Trophoblast cell (in vitro differentiated cells and primary cell): ENCODE measurements around the gene FNDC1.

Experiments
- DNase-seq, 2 donors: peaks; one replicate each; pipeline ENCODE4 v3.0.0-alpha.2; 2016
- H2AFZ ChIP-seq: 2 replicates; pipeline ENCODE4 v1.6.1; 2013; ENCODE audit warnings: low read length, moderate library complexity, mild to moderate bottlenecking; ENCODE audit not compliant: insufficient read depth, poor library complexity
- H2AK5ac ChIP-seq: 2 replicates; pipeline ENCODE4 v1.6.1; 2013; ENCODE audit warnings: mild to moderate bottlenecking, low read length
- H2BK120ac ChIP-seq: 2 replicates; pipeline ENCODE4 v1.6.1; 2013; ENCODE audit warnings: low read length, mild to moderate bottlenecking, moderate library complexity; ENCODE audit not compliant: insufficient read depth, poor library complexity
- H2BK12ac ChIP-seq: 2 replicates; pipeline ENCODE4 v1.6.1; 2013; ENCODE audit warnings: mild to moderate bottlenecking, low read length, moderate library complexity
- H2BK5ac ChIP-seq: 2 replicates; pipeline ENCODE4 v1.6.1; 2013; ENCODE audit warnings: low read length, low read depth, moderate library complexity, mild to moderate bottlenecking; ENCODE audit not compliant: poor library complexity
- H3K14ac ChIP-seq: 2 replicates; pipeline ENCODE4 v1.6.1; 2013; ENCODE audit warnings: mild to moderate bottlenecking, low read length
- H3K18ac ChIP-seq: 2 replicates; pipeline ENCODE4 v1.6.1; 2013; ENCODE audit warnings: mild to moderate bottlenecking, low read length
- H3K23ac ChIP-seq: 2 replicates; pipeline ENCODE4 v1.6.1; 2013; ENCODE audit warnings: low read length
- H3K27ac ChIP-seq: 2 replicates; pipeline ENCODE4 v1.5.1; 2013; ENCODE audit warnings: low read depth, mild to moderate bottlenecking, inconsistent platforms, low read length, moderate library complexity
- H3K27me3 ChIP-seq: 2 replicates; pipeline ENCODE4 v1.6.1; 2013; ENCODE audit warnings: inconsistent platforms, mild to moderate bottlenecking, low read length, moderate library complexity; ENCODE audit not compliant: insufficient read depth
- H3K36me3 ChIP-seq, 2 experiments: 1 replicate in 1 of 2; 2 replicates in 1 of 2; pipeline ENCODE4 v1.6.1; 2013; ENCODE audit warnings: low read length in 2 of 2, mild to moderate bottlenecking in 2 of 2, moderate library complexity in 1 of 2; ENCODE audit not compliant: insufficient read depth in 2 of 2, control insufficient read depth in 1 of 2
- H3K4ac ChIP-seq: 2 replicates; pipeline ENCODE4 v1.6.1; 2013; ENCODE audit warnings: low read depth, mild to moderate bottlenecking, low read length, moderate library complexity
- H3K4me1 ChIP-seq, 2 experiments: 1 replicate in 1 of 2; 2 replicates in 1 of 2; pipeline ENCODE4 v1.6.1; 2013; ENCODE audit warnings: low read length in 2 of 2, mild to moderate bottlenecking in 2 of 2, moderate library complexity in 1 of 2; ENCODE audit not compliant: insufficient read depth in 2 of 2, control insufficient read depth in 1 of 2
- H3K4me2 ChIP-seq: 2 replicates; pipeline ENCODE4 v1.6.1; 2013; ENCODE audit warnings: inconsistent platforms, mild to moderate bottlenecking, low read length, moderate library complexity
- H3K4me3 ChIP-seq: 2 replicates; pipeline ENCODE4 v1.5.1; 2013; ENCODE audit warnings: mild to moderate bottlenecking, low read depth, low read length, inconsistent platforms
- H3K79me1 ChIP-seq: one replicate; pipeline ENCODE4 v1.6.1; 2013; ENCODE audit warnings: low read length
- H3K79me2 ChIP-seq: 2 replicates; pipeline ENCODE4 v1.6.1; 2013; ENCODE audit warnings: low read length, mild to moderate bottlenecking; ENCODE audit not compliant: control insufficient read depth, insufficient read depth, poor library complexity
- H3K9ac ChIP-seq: 2 replicates; pipeline ENCODE4 v1.6.1; 2013; ENCODE audit warnings: mild to moderate bottlenecking, low read length
- H3K9me3 ChIP-seq: 2 replicates; pipeline ENCODE4 v1.6.1; 2013; ENCODE audit warnings: low read depth, mild to moderate bottlenecking, control low read depth, inconsistent platforms, low read length; ENCODE audit not compliant: insufficient read depth
- H4K12ac ChIP-seq: 2 replicates; pipeline ENCODE4 v1.6.1; 2013; ENCODE audit warnings: low read depth, mild to moderate bottlenecking, low read length, moderate library complexity
- H4K8ac ChIP-seq: 2 replicates; pipeline ENCODE4 v1.6.1; 2013; ENCODE audit warnings: low read depth, mild to moderate bottlenecking, low read length, moderate library complexity
- H4K91ac ChIP-seq: one replicate; pipeline ENCODE4 v1.6.1; 2013; ENCODE audit warnings: low read depth, mild to moderate bottlenecking, low read length, moderate library complexity
- WGBS: extraction: QIAGEN DNeasy Blood & Tissue Kit; methylation state at CpG from one replicate; pipeline ENCODE4 v1.1.7; 2013; ENCODE audit warnings: missing lambda C conversion rate; ENCODE audit not compliant: insufficient read length, insufficient coverage; ENCODE audit errors: extremely low coverage; 5-methylcytosine and 5-hydroxymethylcytosine counted together

The FNDC1 gene

DNA sequence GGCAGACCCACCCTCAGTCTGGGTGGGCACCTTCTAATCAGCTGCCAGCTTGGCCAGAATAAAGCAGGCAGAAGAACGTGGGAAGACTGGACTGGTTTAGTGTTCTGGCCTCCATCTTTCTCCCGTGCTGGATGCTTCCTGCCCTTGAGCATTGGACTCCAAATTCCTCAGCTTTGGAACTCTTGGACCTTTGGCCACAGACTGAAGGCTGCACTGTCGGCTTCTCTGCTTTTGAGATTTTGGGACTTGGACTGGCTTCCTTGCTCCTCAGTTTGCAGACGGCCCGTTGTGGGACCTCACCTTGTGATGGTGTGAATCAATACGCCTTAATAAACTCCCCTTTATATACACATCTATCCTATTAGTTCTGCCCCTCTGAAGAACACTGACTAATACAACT lies 20.6 kb upstream of the FNDC1 start:
- DNase-seq = no peak
- H3K18ac ChIP-seq = no peak overlapping the region
- no peaks in the 10 kb centered on the region for H3K79me1 ChIP-seq
- H2AFZ ChIP-seq = no peak overlapping the region
- no peaks in the 10 kb centered on the region for H3K9me3 ChIP-seq
- no peak overlapping the region for H3K9ac ChIP-seq
- no peaks in the 10 kb centered on the region for H3K4me1 ChIP-seq
- H4K91ac ChIP-seq = no peak overlapping the region
- no peaks in the 10 kb centered on the region for H3K36me3 ChIP-seq
- H3K4me3 ChIP-seq = no peak overlapping the region
- H3K4me2 ChIP-seq = no peak overlapping the region
- H2AK5ac ChIP-seq = no peak overlapping the region
- no peak overlapping the region for H4K8ac ChIP-seq
- H4K12ac ChIP-seq = no peak overlapping the region
- H2BK5ac ChIP-seq = no peak overlapping the region
- no peak overlapping the region for H2BK120ac ChIP-seq
- H3K27me3 ChIP-seq = no peaks in the 10 kb centered on the region
- WGBS = no CpG with 5 or more reads among the region's 6 CpGs
- H3K4ac ChIP-seq = no peak overlapping the region
- no peak overlapping the region for H3K27ac ChIP-seq
- H2BK12ac ChIP-seq = no peak overlapping the region
- no peak overlapping the region for H3K14ac ChIP-seq
- no peaks in the 10 kb centered on the region for H3K79me2 ChIP-seq
- no peak overlapping the region for H3K23ac ChIP-seq

GRCh38 chr6:159149641-159150040 lies 19.6 kb upstream of the FNDC1 start:
- Histone ChIP-seq H3K23ac (no peak overlapping the region), H2BK12ac (no peak overlapping the region), H3K4ac (no peak overlapping the region), H4K91ac (no peak overlapping the region), H2AK5ac (no peak overlapping the region), H2BK120ac (no peak overlapping the region), H3K9ac (peak overlapping the region; percentile 41), H3K79me2 (no peaks in the 10 kb centered on the region), H3K27me3 (no peaks in the 10 kb centered on the region), H3K4me1 (no peaks in the 10 kb centered on the region), H3K4me2 (no peak overlapping the region), H3K4me3 (no peak overlapping the region), H3K14ac (no peak overlapping the region), H4K8ac (no peak overlapping the region), H2AFZ (no peak overlapping the region), H3K36me3 (no peaks in the 10 kb centered on the region), H3K79me1 (no peaks in the 10 kb centered on the region), H4K12ac (no peak overlapping the region), H3K9me3 (no peaks in the 10 kb centered on the region), H3K27ac (no peak overlapping the region), H3K18ac (no peak overlapping the region), H2BK5ac (no peak overlapping the region)
- peak in 1 of 2 donors; percentile 20 for DNase-seq
- no CpG with 5 or more reads among the region's 8 CpGs for WGBS

- no peaks in the 10 kb centered on the region for H3K9me3 ChIP-seq
- peak; percentile 31 to 72 for DNase-seq
- H4K91ac ChIP-seq = no peak overlapping the region
- H3K4ac ChIP-seq = no peak overlapping the region
- no peaks in the 10 kb centered on the region for H3K79me2 ChIP-seq
- no peak overlapping the region for H2BK5ac ChIP-seq
- H3K27ac ChIP-seq = no peak overlapping the region
- no peak overlapping the region for H3K4me3 ChIP-seq
- H3K9ac ChIP-seq = no peak overlapping the region
- no peaks in the 10 kb centered on the region for H3K36me3 ChIP-seq
- H3K23ac ChIP-seq = no peak overlapping the region
- no peak overlapping the region for H3K18ac ChIP-seq
- no peak overlapping the region for H2BK12ac ChIP-seq
- H3K4me1 ChIP-seq = no peaks in the 10 kb centered on the region
- H2BK120ac ChIP-seq = no peak overlapping the region
- H3K4me2 ChIP-seq = no peak overlapping the region
- no peak overlapping the region for H2AFZ ChIP-seq
- WGBS = no CpG with 5 or more reads among the region's 7 CpGs
- H3K79me1 ChIP-seq = no peaks in the 10 kb centered on the region
- no peak overlapping the region for H4K12ac ChIP-seq
- H4K8ac ChIP-seq = no peak overlapping the region
- H3K27me3 ChIP-seq = no peaks in the 10 kb centered on the region
- no peak overlapping the region for H2AK5ac ChIP-seq
- H3K14ac ChIP-seq = no peak overlapping the region
Measured at GRCh38 chr6:159151266-159151855, 17.8 kb upstream of the FNDC1 start.

- Histone ChIP-seq H4K91ac (no peak overlapping the region), H3K79me2 (no peaks in the 10 kb centered on the region), H2BK5ac (no peak overlapping the region), H3K18ac (no peak overlapping the region), H2BK120ac (no peak overlapping the region), H2BK12ac (no peak overlapping the region), H3K9ac (no peak overlapping the region), H3K79me1 (no peaks in the 10 kb centered on the region), H3K36me3 (no peaks in the 10 kb centered on the region), H2AFZ (no peak overlapping the region), H3K23ac (no peak overlapping the region), H4K12ac (no peak overlapping the region), H4K8ac (no peak overlapping the region), H3K4ac (no peak overlapping the region), H3K4me2 (no peak overlapping the region), H3K4me1 (no peaks in the 10 kb centered on the region), H3K14ac (no peak overlapping the region), H3K27me3 (no peaks in the 10 kb centered on the region), H3K27ac (no peak overlapping the region), H3K9me3 (no peaks in the 10 kb centered on the region), H2AK5ac (no peak overlapping the region), H3K4me3 (no peak overlapping the region)
- WGBS = no CpG with 5 or more reads among the region's 1 CpG
- DNase-seq = peak in 1 of 2 donors; percentile 14
Measured at GRCh38 chr6:159152041-159152440, 17.2 kb upstream of the FNDC1 start.
